ENCODE results near the gene CACNA1C.

The CACNA1C gene

GRCh38 chr12:2390133-2390532, 337.3 kb downstream of the CACNA1C start:
- DNase-seq (ENCODE audit: low spot score), result no peak
- in situ Hi-C loops (cut with MboI; ENCODE audit: low sequenced_read_pairs, unreplicated experiment), result no loop called here

GRCh38 chr12:2390850-2391390, 338.1 kb downstream of the CACNA1C start:
- no peak for TF ChIP-seq CTCF (IDR thresholded peaks at IDR 0.05; ENCODE audit: borderline replicate concordance, control extremely low read depth, extremely low read depth, insufficient read depth, missing control alignments)
- no peak for DNase-seq (ENCODE audit: low spot score)
- in situ Hi-C loops (cut with MboI; ENCODE audit: low sequenced_read_pairs, unreplicated experiment), result no loop called here

More at GRCh38 chr12:2390133-2390532, 337.3 kb downstream of the CACNA1C start:
- no peak for TF ChIP-seq CTCF (IDR thresholded peaks at IDR 0.05; ENCODE audit: borderline replicate concordance, control extremely low read depth, extremely low read depth, insufficient read depth, missing control alignments)

DNA sequence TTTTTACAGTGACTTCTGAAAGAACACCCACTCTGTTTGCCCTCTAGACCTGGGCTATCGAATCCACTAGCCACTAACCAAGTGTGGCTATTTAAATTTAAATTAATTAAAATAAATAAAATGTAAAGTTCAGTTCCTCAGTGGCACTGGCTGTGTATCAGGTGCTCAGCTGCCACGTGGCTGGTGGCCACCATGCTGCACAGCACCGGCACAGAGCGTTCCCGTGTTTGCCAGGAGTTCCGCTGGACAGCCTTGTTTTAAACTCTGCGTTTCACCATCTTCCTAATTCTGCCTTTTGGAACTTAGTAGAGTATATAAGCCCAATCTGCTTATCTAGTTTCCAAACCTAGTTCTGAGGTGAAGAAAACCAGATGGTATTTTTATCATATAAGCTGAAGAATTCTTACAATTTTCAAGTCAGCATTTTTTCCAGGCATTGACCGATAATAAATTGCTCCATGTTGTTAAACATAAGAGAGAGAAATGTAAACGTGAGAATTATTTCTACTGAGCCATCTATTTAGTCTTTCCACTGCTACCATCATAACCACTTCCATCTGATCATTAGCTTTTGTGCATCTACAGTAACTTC, 339.0 kb downstream of the CACNA1C start:
- TF ChIP-seq CTCF (IDR thresholded peaks at IDR 0.05; ENCODE audit: borderline replicate concordance, control extremely low read depth, extremely low read depth, insufficient read depth, missing control alignments), result no peak
- in situ Hi-C loops (cut with MboI; ENCODE audit: low sequenced_read_pairs, unreplicated experiment), result no loop called here
- no peak for DNase-seq (ENCODE audit: low spot score)

DNA sequence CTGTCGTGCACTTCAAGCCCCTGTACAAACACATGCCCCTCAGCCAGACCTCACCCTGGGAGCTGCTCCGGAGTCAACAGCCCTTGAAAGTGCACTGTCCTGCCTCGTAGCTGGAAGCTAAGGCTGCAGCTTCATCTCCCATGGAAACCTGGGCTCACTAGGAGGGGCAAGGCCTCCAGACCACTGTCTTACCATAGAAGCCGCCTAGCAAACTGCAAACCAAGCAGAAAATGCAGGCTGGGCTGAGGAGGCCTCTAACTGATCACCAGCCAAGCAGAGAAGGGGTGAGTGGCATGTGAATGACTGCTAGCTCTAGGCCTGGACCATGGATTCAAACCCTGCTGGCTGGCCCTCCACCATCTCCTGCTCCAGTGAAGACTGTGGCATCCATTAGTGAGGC, 340.2 kb downstream of the CACNA1C start:
- no peak for DNase-seq (ENCODE audit: low spot score)
- in situ Hi-C loops (cut with MboI; ENCODE audit: low sequenced_read_pairs, unreplicated experiment), result no loop called here
- no peak for TF ChIP-seq CTCF (IDR thresholded peaks at IDR 0.05; ENCODE audit: borderline replicate concordance, control extremely low read depth, extremely low read depth, insufficient read depth, missing control alignments)

DNA sequence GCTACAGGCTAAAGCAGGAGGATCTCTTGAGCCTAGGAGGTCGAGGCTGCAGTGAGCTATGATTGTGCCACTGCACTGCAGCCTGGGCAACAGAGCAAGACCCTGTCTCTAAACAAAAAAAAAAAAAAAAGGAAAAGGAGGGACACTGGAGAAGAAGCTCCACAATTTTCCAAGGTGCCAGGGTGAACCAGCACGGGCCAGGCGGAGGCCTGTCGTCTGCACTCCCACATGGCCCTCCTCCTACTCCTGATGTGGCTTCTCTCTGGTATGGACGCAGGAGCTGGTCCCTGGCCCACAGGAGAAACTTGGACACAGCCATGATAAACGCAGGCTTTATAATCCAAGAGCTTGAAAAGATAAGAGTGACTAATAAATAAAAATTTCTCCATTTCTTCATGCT, 341.2 kb downstream of the CACNA1C start:
- no peak for TF ChIP-seq CTCF (IDR thresholded peaks at IDR 0.05; ENCODE audit: borderline replicate concordance, control extremely low read depth, extremely low read depth, insufficient read depth, missing control alignments)
- in situ Hi-C loops (cut with MboI; ENCODE audit: low sequenced_read_pairs, unreplicated experiment), result no loop called here
- no peak for DNase-seq (ENCODE audit: low spot score)

GRCh38 chr12:2395354-2395977, 342.7 kb downstream of the CACNA1C start:
- peak; percentile 57 for DNase-seq (ENCODE audit: low spot score)
- TF ChIP-seq CTCF (IDR thresholded peaks at IDR 0.05; ENCODE audit: borderline replicate concordance, control extremely low read depth, extremely low read depth, insufficient read depth, missing control alignments), result peak; percentile 45
- in situ Hi-C loops (cut with MboI; ENCODE audit: low sequenced_read_pairs, unreplicated experiment), result no loop called here
